ENCODE data around the gene DYNLRB2. TPM values are rescaled to one million over a fixed set of nuclear protein-coding genes. Genes with fewer than 3 reads are reported as not detected.

The DYNLRB2 gene
- total RNA-seq: not detected in 2 replicates

DNA sequence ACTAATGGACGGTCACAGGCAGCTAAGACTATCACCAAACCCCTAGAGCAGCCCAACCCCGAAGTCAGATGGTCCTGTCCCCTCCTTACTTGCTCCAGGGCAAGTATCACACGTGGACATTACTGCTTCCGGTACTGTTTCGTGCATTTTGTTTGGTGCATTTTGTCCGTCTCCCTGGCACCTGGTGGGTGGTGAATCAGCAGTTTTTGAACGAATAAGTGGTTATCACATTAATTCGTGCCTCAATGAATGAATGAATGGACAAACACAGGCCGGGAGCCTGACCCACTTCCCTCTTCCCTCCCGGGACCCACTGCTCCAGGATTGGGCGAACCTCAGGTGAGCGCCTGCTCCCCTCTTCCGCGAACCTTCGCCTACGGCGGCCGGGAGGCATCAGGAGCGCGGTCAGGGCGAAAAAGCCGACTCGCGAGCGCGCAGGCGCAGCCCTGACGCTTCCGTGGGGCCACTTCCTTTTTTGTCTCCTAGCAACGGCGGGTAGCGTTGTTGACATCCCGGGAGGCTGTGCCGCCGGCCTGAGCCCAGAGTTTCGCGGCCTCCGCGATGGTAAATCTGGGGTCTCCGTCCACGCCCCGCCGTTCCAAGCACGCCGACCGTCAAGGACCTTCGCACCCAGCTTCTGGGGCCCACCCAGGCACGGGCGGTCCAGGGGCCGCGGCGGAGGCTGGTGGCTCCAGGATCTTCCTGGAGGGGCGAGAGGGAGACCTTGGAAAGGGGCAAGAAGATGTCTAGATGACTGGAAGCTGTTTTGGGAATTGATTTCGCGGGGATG is at the start of gene DYNLRB2:
DYNLRB2 (plus strand) TSS at position 478 of the 790 bp plus-strand sequence; CDS start at position 562, 84 bp downstream.

Measured in tracheal epithelial cell (primary cell).